Activated effector memory CD4-positive, alpha-beta T cell treated with Interleukin-2 at 50 U/mL for 16 hours (primary cell): ENCODE results near the gene KRTAP2-1.
"Not testable (repeated sequence)": the region's sequence is repeated elsewhere in the genome, so short reads cannot be mapped to it uniquely, and the experiment has no call there.

ENCODE experiments used
- DNase-seq: peaks from one replicate; pipeline ENCODE4 v3.0.0-alpha.2; 2020

The KRTAP2-1 gene

GRCh38 chr17:41055130-41055529 is 8.0 kb upstream of the KRTAP2-1 start, which contains the start of gene KRTAP2-2:
Gene KRTAP2-2 (minus strand): TSS chr17:41055230. CDS start chr17:41055211, 19 bp downstream.
- DNase-seq = not testable (repeated sequence)

GRCh38 chr17:41054556-41054955 is 7.4 kb upstream of the KRTAP2-1 start:
- not testable (repeated sequence) for DNase-seq

GRCh38 chr17:41054025-41054424 is 6.9 kb upstream of the KRTAP2-1 start:
- DNase-seq = no peak

- DNase-seq = no peak
These were observed 5.5 kb upstream of the KRTAP2-1 start for GRCh38 chr17:41052566-41052965.

GRCh38 chr17:41049110-41049509 is 2.0 kb upstream of the KRTAP2-1 start:
- DNase-seq = no peak

- no peak for DNase-seq
These were observed 1.3 kb upstream of the KRTAP2-1 start for GRCh38 chr17:41048441-41048840.

- no peak for DNase-seq
These were observed 4.2 kb downstream of the KRTAP2-1 start for GRCh38 chr17:41042953-41043352.

GRCh38 chr17:41040783-41041571 is 6.1 kb downstream of the KRTAP2-1 start, which contains the start of gene KRTAP1-1:
Gene KRTAP1-1 (minus strand): TSS chr17:41041450. CDS start chr17:41041397, 53 bp downstream.
- DNase-seq = not testable (repeated sequence)

GRCh38 chr17:41037853-41038350 is 9.2 kb downstream of the KRTAP2-1 start:
- DNase-seq = no peak

- not testable (repeated sequence) for DNase-seq
These were observed 12.7 kb downstream of the KRTAP2-1 start, which contains the start of gene KRTAP1-3 for GRCh38 chr17:41034346-41034935. Gene KRTAP1-3 (minus strand): TSS chr17:41034874. CDS start chr17:41034821, 53 bp downstream.

GRCh38 chr17:41029633-41030245 is 17.4 kb downstream of the KRTAP2-1 start, which contains the start of gene KRTAP1-4:
Gene KRTAP1-4 (minus strand): TSS chr17:41030195. CDS start chr17:41030078, 117 bp downstream.
- no peak for DNase-seq

GRCh38 chr17:41026715-41027471 is 20.2 kb downstream of the KRTAP2-1 start, which contains the start of gene KRTAP1-5:
Gene KRTAP1-5 (minus strand): TSS chr17:41027208. CDS start chr17:41027155, 53 bp downstream.
- DNase-seq = no peak

- DNase-seq = no peak
These were observed 22.4 kb downstream of the KRTAP2-1 start for GRCh38 chr17:41024697-41025096.

GRCh38 chr17:41020336-41020735 is 26.8 kb downstream of the KRTAP2-1 start:
- DNase-seq = no peak

GRCh38 chr17:41019415-41019814 is 27.7 kb downstream of the KRTAP2-1 start:
- DNase-seq = no peak

- no peak for DNase-seq
These were observed 28.6 kb downstream of the KRTAP2-1 start for GRCh38 chr17:41018541-41018940.

GRCh38 chr17:41016578-41017215 is 30.4 kb downstream of the KRTAP2-1 start:
- no peak for DNase-seq

GRCh38 chr17:41015454-41015853 is 31.7 kb downstream of the KRTAP2-1 start:
- no peak for DNase-seq

GRCh38 chr17:41013606-41014005 is 33.5 kb downstream of the KRTAP2-1 start:
- no peak for DNase-seq

GRCh38 chr17:41013181-41013580 is 33.9 kb downstream of the KRTAP2-1 start:
- DNase-seq = no peak

GRCh38 chr17:41012326-41013120 is 34.6 kb downstream of the KRTAP2-1 start:
- no peak for DNase-seq
